HG03469 (cell line): Measurements from ENCODE around the gene ZCCHC3.

ENCODE experiments used
- ATAC-seq: cut with Tn5 transposase; IDR thresholded peaks from one replicate; pipeline ENCODE4 v1.9.1; 2021; ENCODE audit warnings: mild to moderate bottlenecking, moderate library complexity, moderate number of reproducible peaks; ENCODE audit not compliant: unreplicated experiment

The ZCCHC3 gene

DNA sequence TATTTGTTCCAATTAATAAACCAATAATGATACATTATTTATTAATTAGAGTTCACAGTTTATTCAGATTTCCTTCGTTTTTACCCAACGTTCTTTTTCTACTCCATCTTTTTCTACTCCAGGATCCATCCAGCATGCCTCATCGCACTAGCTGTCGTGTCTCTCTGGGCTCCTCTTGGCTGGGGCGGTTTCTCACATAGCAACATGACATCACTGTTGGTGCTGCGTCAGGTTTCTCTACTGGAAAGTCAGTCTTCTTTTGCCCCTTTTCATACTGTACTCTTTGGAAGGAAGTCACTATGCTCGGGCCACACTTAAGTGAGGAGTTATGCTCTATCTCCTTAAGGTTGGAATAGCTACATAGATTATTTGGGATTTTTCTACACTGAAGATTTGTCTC is 14.2 kb downstream of the ZCCHC3 start:
- ATAC-seq: no peak

DNA sequence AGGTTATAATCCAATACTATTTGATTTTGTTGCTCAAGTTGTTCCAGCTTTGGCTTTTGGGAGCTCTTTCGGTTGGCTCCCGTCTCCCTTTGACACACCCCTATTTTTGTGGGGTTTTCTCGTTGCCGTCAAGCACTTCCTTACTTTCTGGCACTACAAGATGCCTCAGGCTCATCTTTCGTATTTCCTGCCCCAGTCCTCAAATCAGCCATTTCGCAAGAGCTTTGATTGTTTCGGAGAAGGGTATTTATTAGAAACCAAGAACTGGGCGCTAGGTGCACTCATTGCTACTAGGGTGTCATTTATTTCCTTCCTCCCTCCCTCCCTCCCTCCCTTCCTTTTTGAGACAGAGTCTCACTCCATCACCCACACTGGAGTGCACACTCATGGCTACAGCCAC is 14.7 kb downstream of the ZCCHC3 start:
- no peak for ATAC-seq

DNA sequence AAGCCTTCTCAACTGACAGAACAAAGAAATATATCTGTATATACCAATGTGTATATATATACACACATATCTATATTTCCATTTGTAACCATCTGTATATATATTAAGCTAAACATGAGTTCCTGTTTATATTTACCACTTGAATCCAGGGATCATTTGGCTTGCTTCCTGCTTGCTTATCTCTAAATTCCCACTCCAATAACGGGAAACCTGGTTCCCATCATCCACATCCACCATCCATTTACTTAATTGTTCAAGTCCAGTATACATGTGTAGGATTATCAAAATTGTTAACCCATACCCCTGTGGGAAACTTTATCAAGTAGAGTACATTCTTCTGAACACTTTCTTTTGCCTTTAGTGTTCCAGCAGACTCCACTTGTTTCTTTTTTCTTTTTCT is 15.5 kb downstream of the ZCCHC3 start:
- ATAC-seq: no peak

DNA sequence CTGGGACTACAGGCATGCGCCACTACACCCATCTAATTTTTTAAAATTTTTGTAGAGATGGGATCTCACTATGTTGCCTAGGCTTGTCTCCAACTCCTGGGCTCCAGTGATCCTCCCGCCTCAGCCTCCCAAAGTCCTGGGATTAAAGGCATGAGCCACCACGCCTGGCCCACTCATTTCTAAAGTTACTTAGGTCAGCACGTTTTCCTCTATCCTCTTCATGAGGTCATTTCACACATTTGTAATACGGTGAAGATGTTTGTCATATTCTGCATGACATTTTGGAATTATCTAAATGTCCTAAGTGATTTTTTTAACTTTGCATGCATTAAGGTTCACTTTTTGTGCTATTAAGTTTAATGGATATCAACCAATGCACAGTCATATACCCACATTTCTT is 16.0 kb downstream of the ZCCHC3 start:
- ATAC-seq: no peak

DNA sequence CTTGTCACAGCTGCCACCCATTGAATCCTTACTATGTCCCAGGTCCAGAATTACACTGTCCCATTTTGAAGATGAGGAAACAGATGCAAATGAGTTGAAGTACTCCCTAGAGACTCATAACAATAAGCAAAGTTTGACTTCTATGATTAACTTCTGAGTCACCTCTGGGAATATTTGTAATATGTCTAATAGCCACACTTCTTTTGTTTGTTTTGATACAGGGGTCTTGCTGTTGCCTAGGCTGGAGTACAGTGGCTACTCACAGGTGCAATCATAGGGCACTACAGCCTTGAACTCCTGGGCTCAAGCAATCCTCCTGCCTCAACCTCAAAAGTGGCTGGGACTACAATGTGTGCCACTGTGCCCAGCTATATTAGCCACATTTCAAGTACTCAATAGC is 16.6 kb downstream of the ZCCHC3 start:
- no peak for ATAC-seq

DNA sequence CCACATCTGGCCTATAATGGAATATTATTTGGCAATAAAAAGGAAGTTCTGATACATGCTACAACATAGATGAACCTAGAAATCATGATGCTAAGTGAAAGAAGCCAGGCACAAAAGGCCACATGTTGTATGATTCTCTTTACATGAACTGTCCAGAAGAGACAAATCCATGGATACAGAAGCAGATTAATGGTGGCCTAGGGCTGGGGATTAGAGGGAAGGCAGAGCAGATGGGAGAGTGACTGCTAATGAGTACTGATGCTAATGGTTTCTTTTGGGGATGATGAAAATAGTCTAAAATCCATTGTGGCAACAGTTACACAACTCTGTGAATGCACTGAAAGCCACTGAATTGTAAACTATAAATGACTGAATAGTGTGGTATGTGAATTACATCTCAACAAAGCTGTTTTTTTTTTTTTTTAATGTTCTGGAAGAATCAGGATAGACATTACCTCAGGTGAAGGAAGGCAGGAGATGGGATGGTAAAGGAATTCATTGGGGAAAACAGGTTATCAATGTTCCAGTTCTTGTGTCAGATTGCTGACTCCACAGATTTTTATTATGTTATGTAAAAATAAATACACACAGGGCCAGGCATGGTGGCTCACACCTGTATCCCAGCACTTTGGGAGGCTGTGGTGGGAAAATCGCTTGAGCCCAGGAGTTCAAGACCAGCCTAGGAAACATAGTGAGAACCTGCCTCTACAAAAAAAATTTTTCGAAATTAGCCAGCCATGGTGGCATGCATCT is 19.1 kb downstream of the ZCCHC3 start:
- ATAC-seq: no peak

DNA sequence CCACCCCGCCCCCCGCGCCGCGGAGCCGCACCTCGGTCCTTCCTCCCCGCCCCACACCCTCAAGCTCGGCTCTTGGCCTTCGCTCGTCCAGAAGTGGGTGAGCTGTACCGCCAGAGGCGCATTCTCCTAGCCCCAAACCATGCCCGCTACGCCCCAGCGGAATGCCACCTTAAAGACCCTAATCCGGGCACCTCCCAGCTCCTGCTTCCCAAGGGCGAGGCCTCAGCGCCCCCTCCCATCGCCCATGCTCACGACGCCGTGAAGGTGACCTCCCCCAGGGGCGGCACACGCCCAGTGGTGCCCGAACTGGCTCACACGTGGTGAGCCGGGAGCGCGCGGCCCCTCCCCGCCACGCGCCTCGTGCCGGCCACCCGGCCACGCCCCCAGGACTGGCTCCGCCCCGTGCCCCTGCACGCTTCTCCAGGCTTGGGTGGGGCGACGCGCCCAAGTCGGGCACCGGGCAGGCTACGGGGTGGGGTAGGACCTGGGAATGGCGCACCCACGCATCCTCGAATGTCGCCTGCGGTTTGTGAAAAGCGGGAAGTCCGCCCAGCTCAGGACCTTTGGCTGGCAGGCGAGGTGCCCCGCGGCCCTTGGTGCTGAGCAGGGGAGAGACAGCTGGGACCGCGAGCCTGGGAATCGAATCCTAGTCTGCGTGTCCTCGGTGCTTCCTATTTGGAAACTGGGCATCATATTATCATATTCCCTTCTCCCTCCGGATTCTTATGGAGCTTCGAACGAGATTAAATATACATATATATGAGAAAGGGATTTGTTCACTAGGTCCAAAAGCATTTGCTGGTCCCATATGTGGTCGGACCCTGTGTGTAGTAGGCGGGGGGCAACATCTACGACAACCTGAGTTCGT is 27.0 kb downstream of the ZCCHC3 start:
- ATAC-seq: peak; percentile 42

DNA sequence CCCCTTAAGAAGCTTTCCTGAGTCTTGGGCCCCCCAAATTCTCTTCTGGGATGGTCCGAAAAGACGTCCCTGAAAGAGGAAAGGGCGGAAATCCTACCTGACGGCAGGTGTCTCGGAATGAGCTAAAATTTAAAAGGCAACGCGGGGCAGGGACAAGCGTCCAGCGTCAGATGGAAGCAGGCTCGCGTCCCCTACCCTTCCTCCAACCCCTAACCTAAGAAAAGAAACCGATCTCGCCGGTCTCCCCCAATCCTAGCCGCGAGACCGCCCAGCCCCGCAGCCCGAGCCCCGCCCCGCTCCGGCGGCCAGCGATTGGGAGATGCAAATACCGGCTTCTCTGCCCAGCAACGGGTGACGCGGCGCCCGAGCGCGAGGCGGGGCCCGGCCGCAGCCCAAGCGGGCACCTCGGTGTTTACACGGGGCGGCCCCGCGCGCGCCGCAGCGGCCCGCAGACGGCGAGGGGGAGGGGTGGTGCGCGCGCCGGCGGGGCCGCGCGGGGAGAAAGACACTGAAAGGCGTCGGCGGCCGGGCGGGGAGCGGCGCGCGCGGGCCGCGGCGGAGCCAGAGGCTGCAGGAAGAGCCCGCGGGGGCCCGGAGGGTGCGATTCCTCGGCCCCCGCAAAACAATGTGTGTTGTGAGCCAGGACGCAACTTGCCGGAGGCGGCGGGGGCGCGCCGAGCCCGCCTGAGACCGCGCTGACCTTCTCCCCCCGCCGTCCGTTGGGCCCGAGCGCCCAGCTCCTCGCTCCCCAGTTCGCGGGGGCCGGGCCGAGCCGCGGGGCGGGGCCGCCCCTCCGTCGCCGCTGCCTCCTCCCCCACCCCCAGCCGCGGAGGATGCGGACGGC is 27.9 kb downstream of the ZCCHC3 start, which contains the start of gene SOX12:
Gene SOX12, plus strand, starts transcription at position 508 of the 844 bp plus-strand sequence. CDS start 373 bp downstream, outside the sequence.
- peak; percentile 56 for ATAC-seq

DNA sequence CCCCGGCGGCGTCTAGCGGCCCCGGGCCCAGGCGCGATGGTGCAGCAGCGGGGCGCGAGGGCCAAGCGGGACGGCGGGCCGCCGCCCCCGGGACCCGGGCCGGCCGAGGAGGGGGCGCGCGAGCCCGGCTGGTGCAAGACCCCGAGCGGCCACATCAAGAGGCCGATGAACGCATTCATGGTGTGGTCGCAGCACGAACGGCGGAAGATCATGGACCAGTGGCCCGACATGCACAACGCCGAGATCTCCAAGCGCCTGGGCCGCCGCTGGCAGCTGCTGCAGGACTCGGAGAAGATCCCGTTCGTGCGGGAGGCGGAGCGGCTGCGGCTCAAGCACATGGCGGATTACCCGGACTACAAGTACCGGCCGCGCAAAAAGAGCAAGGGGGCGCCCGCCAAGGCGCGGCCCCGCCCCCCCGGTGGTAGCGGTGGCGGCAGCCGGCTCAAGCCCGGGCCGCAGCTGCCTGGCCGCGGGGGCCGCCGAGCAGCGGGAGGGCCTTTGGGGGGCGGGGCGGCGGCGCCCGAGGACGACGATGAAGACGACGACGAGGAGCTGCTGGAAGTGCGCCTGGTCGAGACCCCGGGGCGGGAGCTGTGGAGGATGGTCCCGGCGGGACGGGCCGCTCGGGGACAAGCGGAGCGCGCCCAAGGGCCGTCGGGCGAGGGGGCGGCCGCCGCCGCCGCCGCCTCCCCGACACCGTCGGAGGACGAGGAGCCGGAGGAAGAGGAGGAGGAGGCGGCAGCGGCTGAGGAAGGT is 28.7 kb downstream of the ZCCHC3 start:
- peak; percentile 0 for ATAC-seq

DNA sequence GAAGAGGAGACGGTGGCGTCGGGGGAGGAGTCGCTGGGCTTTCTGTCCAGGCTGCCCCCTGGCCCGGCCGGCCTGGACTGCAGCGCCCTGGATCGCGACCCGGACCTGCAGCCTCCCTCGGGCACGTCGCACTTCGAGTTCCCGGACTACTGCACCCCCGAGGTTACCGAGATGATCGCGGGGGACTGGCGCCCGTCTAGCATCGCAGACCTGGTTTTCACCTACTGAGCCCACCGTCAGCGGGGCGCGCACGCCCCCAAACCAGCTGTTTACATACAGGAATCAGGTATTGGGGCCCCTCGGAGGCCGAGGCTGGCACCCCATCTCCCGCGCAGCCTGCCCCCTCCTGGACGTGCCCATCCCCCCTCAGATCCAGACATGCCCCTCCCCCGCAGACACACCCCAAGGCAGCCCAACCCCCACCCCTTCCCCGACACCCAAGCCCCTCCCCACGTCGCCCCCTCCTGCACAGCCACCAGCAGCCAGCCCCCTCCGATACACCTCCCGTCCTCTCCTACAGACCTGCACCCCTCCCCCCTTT is 29.3 kb downstream of the ZCCHC3 start:
- ATAC-seq: no peak

DNA sequence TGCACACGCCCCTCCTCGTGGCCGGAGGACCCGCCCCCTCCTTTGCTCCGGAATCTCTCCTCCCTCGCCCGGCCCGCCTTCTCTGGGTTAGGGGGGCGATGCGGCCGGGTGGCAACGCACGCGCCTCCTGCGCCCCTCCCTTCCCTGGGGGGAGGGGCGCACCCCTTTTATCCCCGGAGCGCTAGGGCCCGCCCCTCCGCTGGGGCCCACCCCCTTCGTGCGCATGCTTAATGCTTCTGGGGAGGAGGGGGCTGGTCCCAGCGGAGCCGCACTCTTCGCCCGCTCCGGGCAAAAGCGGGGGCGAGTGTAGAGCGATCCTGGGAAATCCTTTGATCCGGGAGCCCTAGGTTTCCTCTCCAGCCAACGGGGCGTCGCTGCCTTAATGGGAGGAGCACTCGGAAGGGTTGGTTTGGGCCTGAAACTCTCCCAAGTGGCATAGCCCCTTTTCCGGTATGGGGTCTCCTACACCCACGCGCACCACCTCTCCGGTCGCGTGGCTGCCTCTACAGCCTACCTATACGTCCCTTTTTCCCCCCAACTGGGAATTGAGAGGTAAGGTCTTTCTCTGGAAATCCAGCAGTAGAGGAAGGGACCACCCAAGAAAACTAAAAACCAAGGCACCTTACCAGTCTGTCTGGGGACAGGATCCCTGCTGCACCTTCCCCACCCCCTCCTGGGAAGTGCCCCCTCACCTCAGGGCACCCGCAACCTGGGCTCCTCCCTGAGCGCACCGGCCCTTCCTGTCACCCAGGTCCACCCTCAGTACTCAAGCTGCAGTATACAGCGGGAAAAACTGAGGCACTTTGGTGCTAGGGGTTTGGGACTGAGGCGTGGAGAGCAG is 30.0 kb downstream of the ZCCHC3 start:
- no peak for ATAC-seq

DNA sequence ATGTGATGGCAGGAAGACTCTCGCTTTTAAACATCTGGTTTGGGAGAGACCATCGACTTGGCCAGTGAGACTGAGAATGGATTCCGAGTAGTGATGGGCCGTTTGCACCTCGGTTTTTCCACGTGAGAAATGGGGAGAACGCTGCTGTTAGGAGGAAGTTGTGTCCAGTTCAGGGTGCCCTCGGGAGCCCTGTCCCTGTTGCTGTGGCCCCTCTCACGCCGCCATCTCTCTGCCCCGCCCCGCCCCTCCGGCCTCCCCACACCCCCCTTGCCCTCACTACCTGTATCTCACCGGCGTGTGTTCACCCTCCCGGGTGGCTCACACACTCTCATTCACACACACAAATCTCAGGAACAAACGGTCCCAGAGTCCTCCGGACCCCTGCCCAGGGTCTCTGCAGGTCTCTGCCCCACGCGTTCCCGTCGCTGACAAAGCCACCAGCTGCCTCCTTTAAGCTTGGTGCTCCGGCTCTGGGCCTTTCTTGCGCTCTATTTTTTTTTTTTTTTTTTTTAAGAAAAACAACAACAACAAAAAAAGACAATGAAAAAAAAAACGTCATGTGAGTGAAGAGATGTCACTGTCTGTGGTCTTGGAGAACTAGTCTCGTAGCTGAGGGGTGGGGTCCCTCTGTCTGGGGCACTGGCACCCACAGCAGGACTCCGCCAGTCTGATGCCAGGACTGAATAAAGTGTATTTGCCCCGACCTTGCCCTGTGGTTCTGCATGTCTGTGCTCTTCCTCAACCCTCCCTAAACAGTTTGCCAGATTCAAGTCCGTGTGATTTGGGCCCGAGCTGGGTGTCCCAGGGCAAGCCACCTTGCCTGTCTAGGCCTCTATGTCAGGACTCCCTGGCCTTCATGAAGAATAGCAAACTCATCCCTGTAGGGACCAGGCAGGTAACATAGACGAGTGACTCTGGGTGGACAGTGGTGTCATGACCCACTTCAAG is 30.9 kb downstream of the ZCCHC3 start:
- no peak for ATAC-seq

DNA sequence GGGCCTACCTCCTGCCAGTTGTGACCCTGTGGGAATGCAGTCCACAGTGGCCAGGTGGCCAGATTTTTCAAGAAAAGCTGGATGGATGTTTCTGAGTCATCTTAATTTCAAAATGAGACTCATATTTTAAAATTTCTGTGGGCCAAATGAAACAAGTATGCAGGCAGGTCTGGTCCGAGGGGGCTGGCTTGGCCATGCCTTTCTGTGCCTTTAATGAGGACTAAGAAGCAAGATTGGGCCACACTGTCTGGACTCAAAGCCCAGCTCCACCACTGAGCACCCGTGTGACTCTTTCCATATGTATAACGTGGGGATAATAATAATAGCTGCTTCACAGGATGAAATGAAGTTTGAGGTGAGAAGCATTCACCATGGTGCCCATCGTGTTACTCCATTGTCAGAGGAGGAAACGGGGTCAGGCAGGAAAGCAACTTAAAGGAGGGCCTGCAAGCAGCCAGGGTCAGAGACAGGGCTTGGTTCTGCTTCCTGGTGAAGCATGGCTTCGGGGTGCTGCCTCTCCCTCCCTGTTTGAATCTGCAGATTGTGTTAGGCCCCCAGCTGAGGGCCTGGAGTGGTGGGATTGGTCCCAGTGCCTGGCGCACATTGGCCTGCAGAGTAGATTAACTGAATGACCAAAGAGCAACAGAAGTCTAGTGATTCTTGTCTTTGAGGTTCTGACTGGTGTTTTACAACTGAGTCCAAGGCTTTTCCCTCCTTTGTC is 31.8 kb downstream of the ZCCHC3 start:
- ATAC-seq: no peak

DNA sequence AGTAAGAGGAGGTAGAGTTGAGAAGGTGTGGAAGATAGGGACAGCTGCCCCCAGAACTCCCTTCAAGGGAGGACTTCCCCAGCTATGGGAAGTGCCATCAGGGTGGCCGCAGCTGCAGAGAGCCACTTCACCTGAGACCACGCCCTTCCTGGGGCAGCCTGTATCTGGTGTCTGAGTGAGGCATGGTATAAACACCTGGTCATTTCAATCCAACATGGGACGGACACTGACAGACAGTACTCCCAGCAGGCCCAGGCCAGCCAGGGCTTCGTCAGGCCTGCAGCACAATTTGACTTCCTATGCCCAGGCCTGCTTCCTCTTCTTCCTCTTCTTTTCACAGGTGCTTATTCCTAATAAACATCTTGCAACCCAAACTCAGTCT is 32.5 kb downstream of the ZCCHC3 start:
- ATAC-seq: no peak

DNA sequence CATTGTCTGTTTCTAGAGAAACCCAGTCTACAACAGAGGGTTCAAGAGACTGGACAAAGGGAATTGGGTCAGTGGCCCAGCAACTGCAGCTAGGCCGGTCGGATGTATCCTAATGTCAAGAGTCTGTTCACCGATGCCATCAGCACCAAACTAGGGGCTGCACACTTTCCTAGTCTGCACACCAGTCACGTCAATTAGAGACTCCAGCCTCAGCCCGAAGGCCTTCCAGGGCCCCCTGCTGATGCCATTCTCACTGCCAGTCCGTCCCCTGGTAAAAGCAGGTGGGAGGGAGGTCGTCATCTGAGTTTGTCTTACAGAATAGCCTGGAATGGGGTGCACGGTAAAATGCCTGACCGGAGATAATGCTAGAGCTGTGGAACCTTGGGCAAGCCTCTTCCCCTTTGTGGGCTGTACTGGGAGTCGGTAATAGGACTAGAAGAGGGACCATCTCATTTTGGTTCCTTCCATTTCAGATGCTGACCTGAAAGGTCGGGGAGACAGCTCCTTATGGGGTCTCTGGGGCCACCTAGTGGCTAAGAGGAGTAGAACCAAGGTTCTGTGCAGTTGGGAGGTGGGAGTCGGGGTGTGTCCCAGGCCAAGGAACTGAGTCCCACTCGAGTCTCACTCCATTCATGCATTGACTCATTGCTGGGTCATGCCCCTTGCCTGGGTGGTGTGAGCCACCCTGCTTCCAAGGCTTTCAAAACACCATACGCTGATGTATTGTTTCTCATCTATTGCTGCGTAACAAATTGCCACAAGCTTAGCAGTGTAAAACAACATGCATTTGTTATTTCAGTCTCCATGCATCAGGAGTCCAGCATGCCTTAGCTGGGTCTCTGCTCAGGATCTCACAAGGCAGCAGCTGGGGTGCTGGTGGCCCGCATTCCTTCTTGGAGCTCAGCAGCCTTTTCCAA is 33.1 kb downstream of the ZCCHC3 start:
- peak; percentile 31 for ATAC-seq

DNA sequence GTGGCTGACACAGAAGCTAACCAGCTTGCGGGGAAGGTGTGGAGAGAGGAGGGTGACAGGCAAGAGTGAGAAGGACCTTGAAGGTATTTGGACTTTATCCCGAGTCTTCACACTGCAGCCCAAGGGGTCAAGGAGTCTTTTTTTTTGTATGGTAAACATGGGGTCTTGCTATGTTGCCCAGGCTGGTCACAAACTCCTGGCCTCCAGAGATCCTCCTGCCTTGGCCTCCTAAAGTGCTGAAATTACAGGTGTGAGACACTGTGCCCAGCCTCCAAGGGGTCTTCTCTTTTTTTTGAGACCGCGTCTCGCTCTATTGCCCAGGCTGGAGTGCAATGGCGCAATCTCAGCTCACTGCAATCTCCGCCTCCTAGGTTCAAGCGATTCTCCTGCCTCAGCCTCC is 37.2 kb downstream of the ZCCHC3 start:
- ATAC-seq: no peak
